22Rv1 (cell line): ENCODE measurements around the gene NFATC3.

ENCODE experiments used
- ZFX ChIP-seq: fragments of 450-650 bp; IDR thresholded peaks from 2 replicates; pipeline ENCODE4 v1.6.1; 2017; ENCODE audit warnings: antibody characterized with exemption, borderline replicate concordance
- TF ChIP-seq, protein P1 (sequence below): fragments of 450-650 bp; IDR thresholded peaks from 2 replicates; pipeline ENCODE4 v1.5.1; 2017; ENCODE audit warnings: mild to moderate bottlenecking

DNA sequence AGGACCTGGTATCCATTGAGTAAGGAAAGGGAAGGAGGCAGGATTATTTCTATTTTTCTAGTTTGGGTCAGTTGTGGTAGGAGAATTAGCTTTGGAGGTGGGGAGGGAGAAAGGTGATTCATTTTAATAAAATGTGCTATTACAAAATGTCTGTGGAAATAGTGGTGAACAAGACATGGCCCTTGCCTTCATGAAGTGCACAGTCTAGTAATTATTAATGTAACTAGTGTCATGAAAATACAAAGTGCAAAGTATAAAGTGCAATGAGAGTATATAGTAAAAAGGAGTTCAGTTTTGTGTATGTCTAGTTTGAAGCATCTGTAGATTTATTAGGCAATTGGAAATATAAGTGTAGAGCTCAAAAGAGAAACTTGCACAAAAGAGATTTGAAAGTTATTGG, 11.9 kb downstream of the NFATC3 start:
- TF ChIP-seq, protein P1, sequence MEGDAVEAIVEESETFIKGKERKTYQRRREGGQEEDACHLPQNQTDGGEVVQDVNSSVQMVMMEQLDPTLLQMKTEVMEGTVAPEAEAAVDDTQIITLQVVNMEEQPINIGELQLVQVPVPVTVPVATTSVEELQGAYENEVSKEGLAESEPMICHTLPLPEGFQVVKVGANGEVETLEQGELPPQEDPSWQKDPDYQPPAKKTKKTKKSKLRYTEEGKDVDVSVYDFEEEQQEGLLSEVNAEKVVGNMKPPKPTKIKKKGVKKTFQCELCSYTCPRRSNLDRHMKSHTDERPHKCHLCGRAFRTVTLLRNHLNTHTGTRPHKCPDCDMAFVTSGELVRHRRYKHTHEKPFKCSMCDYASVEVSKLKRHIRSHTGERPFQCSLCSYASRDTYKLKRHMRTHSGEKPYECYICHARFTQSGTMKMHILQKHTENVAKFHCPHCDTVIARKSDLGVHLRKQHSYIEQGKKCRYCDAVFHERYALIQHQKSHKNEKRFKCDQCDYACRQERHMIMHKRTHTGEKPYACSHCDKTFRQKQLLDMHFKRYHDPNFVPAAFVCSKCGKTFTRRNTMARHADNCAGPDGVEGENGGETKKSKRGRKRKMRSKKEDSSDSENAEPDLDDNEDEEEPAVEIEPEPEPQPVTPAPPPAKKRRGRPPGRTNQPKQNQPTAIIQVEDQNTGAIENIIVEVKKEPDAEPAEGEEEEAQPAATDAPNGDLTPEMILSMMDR = no peak
- TF ChIP-seq ZFX = no peak
